Activated CD8-positive, alpha-beta T cell treated with anti-CD3 and anti-CD28 coated beads for 36 hours (primary cell): ENCODE measurements around the gene TGFB1. TPM values are rescaled to one million over a fixed set of nuclear protein-coding genes. Genes with fewer than 3 reads are reported as not detected.
A peak's percentile ranks its signal among the peaks of the same experiment; 100 is the strongest.

Experiments used
- ATAC-seq: fragments of 200-7000 bp; cut with Tn5 transposase; one replicate; pipeline ENCODE4 v1.10.0; 2021; ENCODE audit warnings: mild to moderate bottlenecking, moderate library complexity
- CTCF ChIA-PET: fragments of 350-600 bp; sonication (Branson Sonifier 250); formaldehyde crosslinking; loops from one replicate; lab custom pipeline; 2021; ENCODE audit warnings: antibody characterized with exemption; lab: Charles Lee
- POLR2A ChIA-PET: fragments of 350-600 bp; sonication (Branson Sonifier 250); formaldehyde crosslinking; loops from one replicate; lab custom pipeline; 2021; ENCODE audit warnings: antibody characterized with exemption; lab: Charles Lee
- DNase-seq: peaks from one replicate; pipeline ENCODE4 v3.0.0-alpha.2; 2020
- H3K27ac Mint-ChIP-seq: one replicate; pipeline ENCODE4 v1.8.0; 2021; ENCODE audit warnings: mild to moderate bottlenecking, mixed read lengths
- H3K27me3 Mint-ChIP-seq: one replicate; pipeline ENCODE4 v1.8.0; 2021; ENCODE audit warnings: mixed read lengths
- H3K36me3 Mint-ChIP-seq: one replicate; pipeline ENCODE4 v1.8.0; 2021; ENCODE audit warnings: low read depth, mixed read lengths
- H3K4me1 Mint-ChIP-seq: one replicate; pipeline ENCODE4 v1.8.0; 2021; ENCODE audit warnings: low read depth, mixed read lengths
- H3K4me3 Mint-ChIP-seq: one replicate; pipeline ENCODE4 v1.8.0; 2021; ENCODE audit warnings: mild to moderate bottlenecking, moderate library complexity, mixed read lengths
- H3K9me3 Mint-ChIP-seq: one replicate; pipeline ENCODE4 v1.8.0; 2021; ENCODE audit warnings: mixed read lengths
- CTCF ChIP-seq: fragments of 200-600 bp; IDR thresholded peaks from one replicate; pipeline ENCODE4 v1.8.0; 2022; ENCODE audit warnings: antibody characterized with exemption, mild to moderate bottlenecking
- intact Hi-C: fragments of 100-400 bp; cut with micrococcal nuclease; formaldehyde crosslinking; loops from one replicate; pipeline ENCODE4 v1.10.0; 2022
- total RNA-seq, 2 experiments: library from RNA; stranded (reverse); gene quantifications; one replicate each; pipeline ENCODE4 v1.2.3, GENCODE V29; 2021

Gene TGFB1
- total RNA-seq, 2 experiments from 2014 or later: 112 to 123 TPM

- Mint-ChIP-seq H3K4me1 (peaks cover 49% of the 10 kb centered on the region), H3K36me3 (peaks cover 49% of the 10 kb centered on the region), H3K27me3 (no peaks in the 10 kb centered on the region), H3K27ac (peak overlapping the region; percentile 26), H3K4me3 (no peak overlapping the region), H3K9me3 (no peaks in the 10 kb centered on the region)
- ATAC-seq: no peak
- POLR2A ChIA-PET: interaction anchor here (0.8 to 2.1 kb wide), 2 partner anchors 16 to 96 kb away, joined by 3 to 5 read pairs; no protein-coding TSS in a partner anchor
- intact Hi-C loops: no loop called here
- no peak for TF ChIP-seq CTCF
- DNase-seq: no peak
- CTCF ChIA-PET: no interaction called here
Measured at GRCh38 chr19:41332000-41332399, 21.7 kb downstream of the TGFB1 start.

- POLR2A ChIA-PET: no interaction called here
- ATAC-seq (no peak), DNase-seq (no peak)
- no peak overlapping the region for H3K27ac Mint-ChIP-seq
- CTCF ChIA-PET: no interaction called here
- peaks cover 55% of the 10 kb centered on the region for H3K36me3 Mint-ChIP-seq
- no peak for TF ChIP-seq CTCF
- intact Hi-C loops: no loop called here
- no peaks in the 10 kb centered on the region for H3K9me3 Mint-ChIP-seq
- no peak overlapping the region for H3K4me3 Mint-ChIP-seq
- H3K4me1 Mint-ChIP-seq: peaks cover 57% of the 10 kb centered on the region
- no peaks in the 10 kb centered on the region for H3K27me3 Mint-ChIP-seq
Measured at GRCh38 chr19:41330946-41331678, 22.6 kb downstream of the TGFB1 start.

GRCh38 chr19:41330481-41330880, 23.2 kb downstream of the TGFB1 start:
- Mint-ChIP-seq H3K27me3 (no peaks in the 10 kb centered on the region), H3K27ac (peak overlapping the region; percentile 71), H3K4me3 (no peak overlapping the region), H3K36me3 (peaks cover 56% of the 10 kb centered on the region), H3K4me1 (peaks cover 59% of the 10 kb centered on the region), H3K9me3 (no peaks in the 10 kb centered on the region)
- DNase-seq (no peak), ATAC-seq (no peak)
- CTCF ChIA-PET: no interaction called here
- intact Hi-C loops: no loop called here
- POLR2A ChIA-PET: no interaction called here
- TF ChIP-seq CTCF: no peak

GRCh38 chr19:41328842-41329225, 24.9 kb downstream of the TGFB1 start:
- peak overlapping the region; percentile 96 for H3K27ac Mint-ChIP-seq
- TF ChIP-seq CTCF: no peak
- H3K36me3 Mint-ChIP-seq: peaks cover 54% of the 10 kb centered on the region
- DNase-seq: no peak
- no peak for ATAC-seq
- POLR2A ChIA-PET: interaction anchor here (1.0 to 4.1 kb wide), 4 partner anchors 10 to 26 kb away, joined by 3 to 29 read pairs (median 14); partner anchors contain the start of gene CCDC97
- CTCF ChIA-PET: interaction anchor here (1.0 to 1.7 kb wide), 2 partner anchors 20 to 66 kb away, joined by 4 read pairs; no protein-coding TSS in a partner anchor
- intact Hi-C loops: no loop called here
- H3K9me3 Mint-ChIP-seq: no peaks in the 10 kb centered on the region
- no peaks in the 10 kb centered on the region for H3K27me3 Mint-ChIP-seq
- peak overlapping the region; percentile 65 for H3K4me3 Mint-ChIP-seq
- H3K4me1 Mint-ChIP-seq: peaks cover 65% of the 10 kb centered on the region

- intact Hi-C loops: no loop called here
- TF ChIP-seq CTCF: no peak
- ChIA-PET POLR2A (interaction anchor here (0.9 to 4.1 kb wide), 6 partner anchors 11 to 64 kb away, joined by 3 to 29 read pairs (median 8); partner anchors contain the start of genes CCDC97 and HNRNPUL1), CTCF (interaction anchor here (1.0 to 1.7 kb wide), 3 partner anchors 20 to 66 kb away, joined by 4 to 7 read pairs (median 4); no protein-coding TSS in a partner anchor)
- H3K4me3 Mint-ChIP-seq: peak overlapping the region; percentile 65
- H3K27me3 Mint-ChIP-seq: no peaks in the 10 kb centered on the region
- peaks cover 64% of the 10 kb centered on the region for H3K4me1 Mint-ChIP-seq
- H3K27ac Mint-ChIP-seq: peak overlapping the region; percentile 96
- no peaks in the 10 kb centered on the region for H3K9me3 Mint-ChIP-seq
- ATAC-seq (peak; percentile 62), DNase-seq (peak; percentile 87)
- peaks cover 49% of the 10 kb centered on the region for H3K36me3 Mint-ChIP-seq
Measured at GRCh38 chr19:41328157-41328841, 25.4 kb downstream of the TGFB1 start.
